Body of pancreas (tissue), 4 donors: ENCODE data around the gene SLC9A9. TPM values are rescaled to one million over a fixed set of nuclear protein-coding genes. Genes with fewer than 3 reads are reported as not detected.

ENCODE experiments used
- ATAC-seq: fragments of 150-250 bp; one replicate; pipeline ENCODE4 v1.9.1; 2016
- DNase-seq, 4 donors: peaks; one replicate each; pipeline ENCODE4 v3.0.0-alpha.2; 2019
- H3K27ac ChIP-seq, 4 donors: fragments of 200-600 bp; sonication (generic); 1 replicate in 3 of 4; 2 replicates in 1 of 4; pipeline versions ENCODE4 v1.5.1 to v1.6.1; 2016 to 2019; ENCODE audit warnings: mild to moderate bottlenecking in 1 of 4, mixed read lengths in 1 of 4, moderate library complexity in 1 of 4
- H3K27me3 ChIP-seq, 2 donors: fragments of 200-600 bp; sonication (generic); one replicate each; pipeline ENCODE4 v1.6.0; 2016; ENCODE audit warnings: mild to moderate bottlenecking in 1 of 2
- H3K36me3 ChIP-seq, 2 donors: fragments of 200-600 bp; sonication (generic); replicated peaks in 1 of 2; 2 replicates each; pipeline ENCODE4 v1.5.1; 2016; ENCODE audit warnings: low read depth in 2 of 2; ENCODE audit not compliant: insufficient read depth in 1 of 2
- H3K4me1 ChIP-seq: fragments of 200-600 bp; sonication (generic); one replicate; pipeline ENCODE4 v1.6.0; 2016
- H3K4me3 ChIP-seq, 2 donors: fragments of 200-600 bp; sonication (generic); 1 replicate in 1 of 2; 2 replicates in 1 of 2; pipeline ENCODE4 v1.5.1; 2016 to 2019
- H3K9me3 ChIP-seq, 3 donors: fragments of 200-600 bp; sonication (generic); 1 replicate in 2 of 3; 2 replicates in 1 of 3; pipeline ENCODE4 v1.5.1; 2016
- CTCF ChIP-seq, 7 experiments: fragments of 450-650 bp in 4 of 7; fragments of 200-600 bp in 3 of 7; sonication (generic) in 3 of 7; IDR thresholded peaks; one replicate each; pipeline ENCODE4 v1.5.1; 2016 to 2019; ENCODE audit warnings: antibody characterized with exemption in 7 of 7
- POLR2A ChIP-seq, 3 donors: fragments of 450-650 bp; IDR thresholded peaks; one replicate each; pipeline ENCODE4 v1.6.1; 2016; ENCODE audit warnings: antibody characterized with exemption in 3 of 3, mild to moderate bottlenecking in 2 of 3
- WGBS, 2 donors: methylation state at CpG; one replicate each; pipeline ENCODE4 v1.1.5; 2017; 5-methylcytosine and 5-hydroxymethylcytosine counted together
- intact Hi-C: fragments of 100-400 bp; cut with DNase I; formaldehyde crosslinking; loops from one replicate; pipeline ENCODE4 v1.15.1; 2023
- total RNA-seq, 2 donors: library from RNA; depleted of rRNA; stranded (reverse); fragments of >200 nt; gene quantifications; one replicate each; pipeline ENCODE4 v1.1.0, GENCODE V29; 2016

SLC9A9 gene
- total RNA-seq, 2 donors from 2014 or later: 1.6 to 2.3 TPM

GRCh38 chr3:143247073-143247472 lies 601.2 kb downstream of the SLC9A9 start:
- no peak overlapping the region for H3K27ac ChIP-seq
- 38 to 52% methylated on average over 3 of the region's 3 CpGs for WGBS, 2 donors
- no peaks in the 10 kb centered on the region for H3K36me3 ChIP-seq
- H3K4me3 ChIP-seq: no peak overlapping the region
- DNase-seq: no peak
- no peaks in the 10 kb centered on the region for H3K27me3 ChIP-seq
- H3K4me1 ChIP-seq: no peaks in the 10 kb centered on the region
- intact Hi-C loops: no loop called here
- no peak for ATAC-seq
- no peaks in the 10 kb centered on the region for H3K9me3 ChIP-seq
- no peak for TF ChIP-seq CTCF (IDR thresholded peaks at IDR 0.05)
- no peak for TF ChIP-seq POLR2A (IDR thresholded peaks at IDR 0.05)

- Histone ChIP-seq H3K36me3 (no peaks in the 10 kb centered on the region), H3K4me1 (no peaks in the 10 kb centered on the region), H3K27me3 (no peaks in the 10 kb centered on the region), H3K9me3 (no peaks in the 10 kb centered on the region), H3K4me3 (no peak overlapping the region), H3K27ac (no peak overlapping the region)
- DNase-seq (no peak), ATAC-seq (no peak)
- no peak for TF ChIP-seq POLR2A (IDR thresholded peaks at IDR 0.05)
- no peak for TF ChIP-seq CTCF (IDR thresholded peaks at IDR 0.05)
- intact Hi-C loops: no loop called here
- 60 to 74% methylated on average over 4 of the region's 4 CpGs for WGBS, 2 donors
These were observed 602.6 kb downstream of the SLC9A9 start for GRCh38 chr3:143245692-143246091.

GRCh38 chr3:143244516-143245063 lies 603.7 kb downstream of the SLC9A9 start:
- TF ChIP-seq CTCF (IDR thresholded peaks at IDR 0.05): no peak
- TF ChIP-seq POLR2A (IDR thresholded peaks at IDR 0.05): no peak
- no peak overlapping the region for H3K4me3 ChIP-seq
- intact Hi-C loops: no loop called here
- DNase-seq (no peak), ATAC-seq (no peak)
- no peaks in the 10 kb centered on the region for H3K27me3 ChIP-seq
- no peak overlapping the region for H3K27ac ChIP-seq
- no peaks in the 10 kb centered on the region for H3K9me3 ChIP-seq
- H3K36me3 ChIP-seq: no peaks in the 10 kb centered on the region
- no peaks in the 10 kb centered on the region for H3K4me1 ChIP-seq
- WGBS, 2 donors: 69 to 80% methylated on average over 9 of the region's 9 CpGs

- DNase-seq (no peak), ATAC-seq (no peak)
- Histone ChIP-seq H3K36me3 (no peaks in the 10 kb centered on the region), H3K4me3 (no peak overlapping the region), H3K9me3 (no peaks in the 10 kb centered on the region), H3K27me3 (no peaks in the 10 kb centered on the region), H3K4me1 (no peaks in the 10 kb centered on the region), H3K27ac (no peak overlapping the region)
- TF ChIP-seq CTCF (IDR thresholded peaks at IDR 0.05): no peak
- intact Hi-C loops: no loop called here
- 76 to 79% methylated on average over 6 of the region's 6 CpGs for WGBS, 2 donors
These were observed 604.6 kb downstream of the SLC9A9 start for GRCh38 chr3:143243686-143244085.

- H3K4me3 ChIP-seq: no peak overlapping the region
- no peak for DNase-seq
- no peak overlapping the region for H3K27ac ChIP-seq
- no peaks in the 10 kb centered on the region for H3K27me3 ChIP-seq
- no peaks in the 10 kb centered on the region for H3K9me3 ChIP-seq
- no peaks in the 10 kb centered on the region for H3K4me1 ChIP-seq
- intact Hi-C loops: no loop called here
- no peaks in the 10 kb centered on the region for H3K36me3 ChIP-seq
- TF ChIP-seq POLR2A (IDR thresholded peaks at IDR 0.05) (no peak), CTCF (IDR thresholded peaks at IDR 0.05) (no peak)
- 62 to 63% methylated on average over 4 of the region's 4 CpGs for WGBS, 2 donors
- ATAC-seq: no peak
These were observed 605.6 kb downstream of the SLC9A9 start for GRCh38 chr3:143242691-143243090.
